Anterior cingulate cortex (tissue), 58 donors: Measurements from ENCODE around the gene HRK.
"Not testable (repeated sequence)": the region's sequence is repeated elsewhere in the genome, so short reads cannot be mapped to it uniquely, and the experiment has no call there.

Experiments
- DNase-seq, 58 donors: peaks; one replicate each; lab custom pipeline; 2025; lab: John Stamatoyannopoulos, UW

Gene HRK

DNA sequence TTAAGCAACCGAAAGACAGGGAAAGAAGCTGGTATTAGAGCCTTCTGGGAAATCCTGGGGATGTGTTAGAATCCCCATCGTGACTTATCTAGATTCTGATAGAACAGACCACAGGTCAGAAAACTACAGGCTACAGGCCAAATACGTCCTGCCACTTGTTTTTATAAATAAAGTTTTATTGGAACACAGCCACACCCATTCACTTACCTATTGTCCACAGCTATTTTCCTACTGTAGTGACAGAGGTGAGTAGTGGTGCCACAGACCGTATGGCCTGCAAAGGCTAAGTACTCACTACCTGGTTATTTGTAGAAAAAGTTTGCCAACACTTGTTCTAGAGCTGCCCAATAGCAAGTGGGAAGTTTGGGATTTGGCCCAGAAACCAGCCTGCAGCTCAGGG lies 53.8 kb downstream of the HRK start:
- DNase-seq: no peak

DNA sequence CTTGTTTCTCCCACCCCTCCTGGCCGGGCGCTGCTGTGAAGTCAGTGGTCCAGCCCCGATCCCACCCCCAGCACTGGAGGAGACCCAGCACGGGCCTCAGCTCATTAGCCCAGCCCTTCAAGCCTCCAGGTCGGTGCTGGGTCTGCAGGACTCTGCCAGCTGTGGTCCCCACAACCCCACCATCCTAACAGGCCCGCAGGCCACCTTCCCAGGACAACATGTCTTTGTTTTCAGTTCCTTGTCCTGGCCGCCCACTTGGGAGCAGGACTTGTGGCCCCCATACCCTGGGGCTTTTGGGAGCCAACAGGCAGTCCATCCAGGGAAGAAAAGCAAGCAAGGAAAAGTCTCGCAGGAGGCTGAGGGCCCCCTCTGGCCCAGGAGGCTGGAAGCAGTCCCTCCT lies 60.0 kb downstream of the HRK start:
- DNase-seq: no peak

DNA sequence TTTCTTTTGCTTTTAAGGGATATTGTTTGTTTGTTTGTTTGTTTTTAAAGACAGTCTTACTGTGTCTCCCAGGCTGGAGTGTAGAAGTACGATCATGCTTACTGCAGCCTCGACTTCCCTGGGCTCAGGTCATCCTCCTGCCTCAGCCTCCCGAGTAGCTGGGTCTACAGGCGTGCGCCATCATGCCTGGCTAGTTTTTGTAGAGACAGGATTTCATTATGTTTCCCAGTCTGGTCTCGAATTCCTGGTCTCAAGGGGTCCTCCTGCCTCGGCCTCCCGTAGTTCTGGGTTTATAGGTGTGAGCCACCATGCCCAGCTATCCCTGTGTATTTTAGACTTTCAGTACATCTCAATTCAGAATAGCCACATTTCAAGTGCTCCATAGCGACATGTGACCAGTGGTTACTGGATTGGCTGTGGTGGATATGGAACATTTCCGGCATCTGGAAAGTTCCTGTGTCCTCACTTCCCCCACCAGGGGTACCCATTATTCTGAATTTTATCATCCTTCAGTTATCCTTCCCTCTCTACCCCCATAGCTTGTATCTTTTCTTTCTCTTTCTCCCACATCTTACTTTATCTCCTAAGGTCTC lies 61.1 kb downstream of the HRK start:
- no peak for DNase-seq

GRCh38 chr12:116818948-116819832 lies 62.1 kb downstream of the HRK start:
- peak; percentile 43 to 94 (median 86) for DNase-seq

DNA sequence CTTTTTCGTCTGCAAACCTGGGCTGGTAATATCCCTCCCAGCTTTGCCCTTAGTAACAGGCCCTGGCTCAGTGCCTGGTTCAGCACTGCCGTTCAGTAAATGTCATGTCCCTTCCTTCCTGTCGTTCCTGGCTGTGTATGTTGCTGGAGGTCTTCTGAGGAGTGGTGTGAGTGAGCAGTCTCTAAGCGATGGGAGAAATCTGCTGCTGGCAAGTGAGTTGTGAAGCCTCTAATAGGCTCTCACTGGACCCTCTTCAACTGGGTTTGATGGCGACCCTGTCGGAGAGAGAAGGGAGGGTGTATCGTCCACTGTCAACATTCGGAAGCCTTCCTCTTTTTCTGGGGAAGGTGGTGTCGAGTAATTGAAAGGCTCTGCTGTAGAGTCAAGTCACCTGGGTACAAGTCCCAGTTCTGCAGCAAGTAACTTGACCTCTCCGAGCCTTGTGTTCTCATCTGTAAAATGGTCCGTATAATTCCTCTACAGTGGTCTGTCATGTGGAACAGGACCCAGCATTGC lies 62.8 kb downstream of the HRK start:
- DNase-seq: peak in 7 of 58 donors; percentile 3 to 26 (median 20)

GRCh38 chr12:116814766-116815165 lies 66.5 kb downstream of the HRK start:
- not testable (repeated sequence) for DNase-seq

DNA sequence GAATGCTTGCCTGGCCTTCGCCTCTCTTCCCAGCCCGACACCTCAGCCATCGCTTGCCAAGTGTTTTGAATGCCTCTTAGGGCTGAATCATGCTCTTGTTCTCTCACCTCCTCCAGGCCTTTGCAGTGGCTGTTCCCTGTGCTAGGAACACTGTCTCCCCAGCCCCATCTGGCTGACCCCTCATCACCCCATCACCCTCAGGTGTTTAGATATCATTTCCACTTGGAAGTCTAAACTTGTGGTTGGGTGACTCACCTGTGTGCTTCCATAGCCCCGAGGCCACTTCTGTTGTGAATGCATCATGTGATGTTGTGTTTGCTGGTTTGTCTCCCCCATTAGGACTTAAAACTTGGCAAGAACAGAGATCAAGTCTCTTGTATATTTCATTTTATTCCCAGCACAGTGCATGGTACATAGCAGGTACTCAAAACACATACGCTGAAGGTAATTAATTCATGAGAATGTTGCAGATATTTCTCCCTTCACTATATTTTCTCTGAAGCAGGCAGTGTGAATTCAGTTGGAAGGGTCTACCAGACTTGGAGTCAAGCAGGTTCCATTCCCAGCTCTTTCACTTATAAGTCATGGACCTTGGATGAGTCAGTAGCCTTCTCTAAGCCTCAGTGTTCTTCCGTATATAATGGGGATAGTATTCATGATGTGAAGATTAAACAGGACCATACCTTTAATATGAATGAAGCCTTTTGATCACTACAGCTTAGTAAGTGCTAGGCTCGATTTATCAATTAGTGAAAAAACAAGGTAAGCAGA lies 67.8 kb downstream of the HRK start:
- DNase-seq: no peak

- no peak for DNase-seq
Observed at GRCh38 chr12:116812238-116812637, 69.0 kb downstream of the HRK start.

GRCh38 chr12:116808113-116809105 lies 72.8 kb downstream of the HRK start:
- no peak for DNase-seq

DNA sequence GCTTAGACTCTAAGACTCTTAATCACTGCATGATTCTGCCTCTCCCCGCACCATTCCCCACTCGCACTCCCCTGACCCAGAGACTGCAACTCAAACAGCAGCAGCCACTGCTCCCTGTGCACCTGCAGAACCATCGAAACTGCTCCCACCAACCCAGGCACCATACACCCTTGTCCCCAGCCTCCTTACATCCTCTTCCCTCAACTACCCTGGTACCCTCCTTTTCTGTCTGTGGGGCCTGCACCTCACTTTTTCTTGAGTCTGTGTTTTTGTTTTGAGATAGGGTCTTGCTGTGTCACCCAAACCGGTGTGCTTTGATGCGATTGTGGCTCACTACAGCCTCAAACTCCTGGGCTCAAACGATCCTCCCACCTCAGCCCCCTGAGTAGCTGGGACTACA lies 73.7 kb downstream of the HRK start:
- DNase-seq: no peak

GRCh38 chr12:116806845-116807440 lies 74.3 kb downstream of the HRK start:
- DNase-seq: no peak
